CD4-positive, alpha-beta T cell treated with Interleukin-17A for 4 hours (primary cell): ENCODE data around the gene GOSR2.
A peak's percentile ranks its signal among the peaks of the same experiment; 100 is the strongest.

Experiments
- DNase-seq: peaks from one replicate; pipeline ENCODE4 v3.0.0-alpha.2; 2020; ENCODE audit warnings: mixed read lengths

GOSR2 gene

DNA sequence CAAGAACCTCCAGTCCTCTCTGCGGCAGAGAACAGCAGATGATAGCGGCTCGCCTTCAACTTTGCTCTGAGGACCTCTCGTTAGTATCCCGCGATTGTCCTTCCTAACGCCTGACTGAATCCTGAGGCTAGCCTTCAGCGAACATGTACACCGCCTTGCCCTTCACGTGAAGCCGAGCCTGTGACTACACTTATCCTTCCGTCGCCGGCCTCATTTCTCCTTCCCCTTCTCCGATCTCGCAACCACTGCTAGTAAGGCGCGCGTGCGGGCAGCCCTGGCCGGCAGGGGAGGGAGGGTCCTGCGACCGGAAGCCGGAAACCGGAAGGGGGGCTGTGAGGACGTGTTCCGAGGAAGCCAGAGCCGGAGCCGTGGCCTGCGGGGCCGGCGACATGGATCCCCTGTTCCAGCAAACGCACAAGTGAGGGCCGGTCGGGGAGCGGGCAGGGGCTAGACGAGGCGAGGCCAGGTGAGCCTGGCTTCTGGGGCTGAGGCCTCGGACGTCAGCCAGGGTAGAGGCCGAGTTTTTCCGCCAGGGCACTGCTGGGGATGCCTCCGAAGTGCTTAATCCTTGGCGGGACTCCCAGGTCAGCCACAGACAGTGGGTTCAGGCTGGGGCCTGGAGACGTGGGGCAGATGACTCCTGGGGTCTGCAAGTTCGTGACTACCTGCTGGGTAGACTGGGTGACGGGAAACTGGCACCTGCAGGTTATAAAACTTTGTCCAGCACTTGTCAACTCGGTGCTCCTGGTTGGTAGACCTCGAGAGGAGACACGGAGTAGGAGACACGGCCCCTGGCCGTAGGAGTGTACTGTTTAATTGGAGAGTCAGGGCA is at the start of gene GOSR2:
GOSR2 (plus strand) TSS at position 357 of the 832 bp plus-strand sequence; CDS start at position 390, 33 bp downstream.
- DNase-seq, result peak; percentile 91

DNA sequence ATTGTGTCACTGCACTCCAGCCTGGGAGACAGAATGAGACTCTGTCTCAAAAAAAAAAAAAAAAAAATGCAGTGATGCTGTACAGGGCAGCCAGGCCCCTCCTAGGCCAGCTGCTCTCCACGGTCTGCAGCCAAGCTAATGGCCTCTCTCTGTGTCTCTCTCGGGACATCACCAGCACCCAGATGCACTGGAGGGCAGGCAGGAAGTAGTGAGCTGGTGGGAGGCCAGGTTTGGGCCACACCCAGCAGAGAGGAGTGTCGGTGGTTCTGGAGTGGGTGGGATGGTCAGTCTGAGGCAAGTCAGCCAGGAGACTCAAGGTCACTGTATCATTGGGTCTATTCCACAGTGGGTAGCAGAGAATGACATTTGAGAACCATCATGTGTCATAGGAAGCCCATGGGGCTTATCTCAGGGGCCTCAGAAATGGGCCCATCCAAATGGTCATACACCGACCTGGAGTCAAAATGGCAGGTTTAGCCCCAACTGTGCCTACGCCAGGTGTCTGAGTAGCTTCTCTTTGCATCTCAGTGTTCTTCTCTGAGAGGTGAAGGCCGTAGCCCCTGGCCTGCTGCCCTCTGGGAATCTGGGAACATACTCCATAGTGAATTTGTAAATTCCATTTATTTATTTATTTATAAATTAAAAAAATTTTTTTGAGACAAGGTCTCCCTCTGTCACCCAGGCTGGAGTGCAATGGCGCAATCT is 48.9 kb upstream of the GOSR2 start:
- DNase-seq, result no peak

DNA sequence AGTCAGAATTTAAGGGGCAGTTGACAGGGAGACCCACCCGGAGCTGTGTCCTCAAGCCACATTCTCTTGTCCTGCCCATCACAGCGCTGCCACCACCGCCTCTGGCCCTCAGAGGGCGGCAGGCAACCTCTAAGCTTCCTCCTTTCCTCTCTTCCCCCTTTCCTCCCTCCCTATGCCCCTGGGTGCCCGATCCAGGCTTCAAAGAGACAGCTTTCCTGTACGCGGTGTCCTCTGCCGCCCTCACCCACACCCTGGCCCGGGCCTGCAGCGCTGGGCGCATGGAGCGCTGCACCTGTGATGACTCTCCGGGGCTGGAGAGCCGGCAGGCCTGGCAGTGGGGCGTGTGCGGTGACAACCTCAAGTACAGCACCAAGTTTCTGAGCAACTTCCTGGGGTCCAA is 48.1 kb upstream of the GOSR2 start:
- DNase-seq, result no peak

DNA sequence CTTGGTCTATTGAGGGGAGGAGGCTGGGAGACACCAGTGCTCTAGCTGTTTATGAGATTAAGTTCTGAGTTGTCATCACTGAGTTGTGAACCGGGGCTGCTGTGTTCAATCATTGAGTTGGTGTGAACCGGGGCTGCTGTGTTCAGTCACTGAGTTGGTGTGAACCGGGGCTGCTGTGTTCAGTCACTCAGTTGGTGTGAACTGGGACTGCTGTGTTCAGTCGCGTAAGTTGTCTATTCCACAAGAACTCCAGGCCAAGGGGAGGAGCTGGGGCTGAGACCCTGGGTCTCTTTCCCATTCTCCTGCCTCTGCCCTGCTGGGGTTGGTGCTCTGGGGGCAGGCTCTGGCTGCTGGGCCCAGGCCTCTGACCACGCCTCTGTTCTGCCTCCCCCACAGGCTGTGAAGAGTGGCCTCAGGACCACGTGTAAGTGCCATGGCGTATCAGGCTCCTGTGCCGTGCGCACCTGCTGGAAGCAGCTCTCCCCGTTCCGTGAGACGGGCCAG is 47.1 kb upstream of the GOSR2 start:
- DNase-seq, result no peak

DNA sequence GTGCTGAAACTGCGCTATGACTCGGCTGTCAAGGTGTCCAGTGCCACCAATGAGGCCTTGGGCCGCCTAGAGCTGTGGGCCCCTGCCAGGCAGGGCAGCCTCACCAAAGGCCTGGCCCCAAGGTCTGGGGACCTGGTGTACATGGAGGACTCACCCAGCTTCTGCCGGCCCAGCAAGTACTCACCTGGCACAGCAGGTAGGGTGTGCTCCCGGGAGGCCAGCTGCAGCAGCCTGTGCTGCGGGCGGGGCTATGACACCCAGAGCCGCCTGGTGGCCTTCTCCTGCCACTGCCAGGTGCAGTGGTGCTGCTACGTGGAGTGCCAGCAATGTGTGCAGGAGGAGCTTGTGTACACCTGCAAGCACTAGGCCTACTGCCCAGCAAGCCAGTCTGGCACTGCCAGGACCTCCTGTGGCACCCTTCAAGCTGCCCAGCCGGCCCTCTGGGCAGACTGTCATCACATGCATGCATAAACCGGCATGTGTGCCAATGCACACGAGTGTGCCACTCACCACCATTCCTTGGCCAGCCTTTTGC is 46.5 kb upstream of the GOSR2 start:
- no peak for DNase-seq

DNA sequence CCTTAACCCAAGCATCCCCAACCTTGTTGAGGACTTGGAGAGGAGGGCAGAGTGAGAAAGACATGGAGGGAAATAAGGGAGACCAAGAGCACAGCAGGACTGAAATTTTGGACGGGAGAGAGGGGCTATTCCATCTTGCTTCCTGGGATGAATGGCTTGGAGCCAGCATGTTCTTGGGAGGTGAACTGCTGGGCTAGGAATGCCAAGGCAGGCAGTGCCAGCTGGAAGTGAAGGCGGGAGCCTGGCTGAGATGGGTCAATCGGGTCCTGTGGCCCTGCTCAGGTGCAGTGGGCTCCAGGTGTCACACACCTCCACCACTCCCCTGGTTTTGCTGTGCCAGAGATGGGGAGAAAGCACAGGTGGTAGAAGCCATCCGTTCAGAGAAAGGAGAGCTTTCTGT is 46.0 kb upstream of the GOSR2 start:
- DNase-seq, result no peak

DNA sequence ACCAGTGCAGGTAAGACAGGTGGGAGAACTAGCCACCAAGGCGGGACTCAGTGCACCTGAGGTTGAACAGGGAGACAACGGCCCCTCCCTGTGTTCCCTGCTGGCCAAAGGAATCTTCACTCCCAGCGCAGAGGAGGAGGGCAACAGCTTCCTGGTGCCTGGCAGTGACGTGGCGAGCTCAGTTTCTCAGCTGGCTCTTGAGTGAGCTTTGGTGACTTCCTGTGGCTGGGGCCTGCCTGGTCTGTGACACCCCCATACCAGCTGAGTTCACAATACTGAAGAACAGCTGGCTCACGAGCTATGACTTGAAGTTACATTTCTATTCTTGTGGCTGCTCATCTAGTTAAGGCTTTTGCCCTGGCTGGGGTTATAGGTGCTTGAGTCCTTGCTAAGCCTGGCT is 45.5 kb upstream of the GOSR2 start:
- no peak for DNase-seq

DNA sequence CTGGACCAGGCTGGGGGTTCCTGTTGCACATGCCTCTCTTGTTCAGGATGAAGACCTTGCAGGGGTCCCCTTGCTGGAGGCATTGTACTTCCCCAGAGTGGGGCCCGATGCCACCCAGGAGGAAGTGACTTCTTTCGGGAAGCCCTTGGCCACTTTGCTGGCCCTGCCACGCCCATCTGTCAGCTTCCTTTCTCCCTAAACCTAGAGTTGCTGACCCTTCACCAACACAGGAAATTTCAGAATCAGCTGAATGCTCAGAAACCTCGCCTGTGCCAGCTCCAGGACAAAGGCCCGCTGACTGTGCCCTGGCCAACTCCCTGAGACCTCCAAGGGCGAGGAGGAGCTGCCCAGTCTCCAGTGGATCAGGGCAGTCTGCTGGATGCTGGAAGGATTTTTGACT is 44.9 kb upstream of the GOSR2 start:
- no peak for DNase-seq

DNA sequence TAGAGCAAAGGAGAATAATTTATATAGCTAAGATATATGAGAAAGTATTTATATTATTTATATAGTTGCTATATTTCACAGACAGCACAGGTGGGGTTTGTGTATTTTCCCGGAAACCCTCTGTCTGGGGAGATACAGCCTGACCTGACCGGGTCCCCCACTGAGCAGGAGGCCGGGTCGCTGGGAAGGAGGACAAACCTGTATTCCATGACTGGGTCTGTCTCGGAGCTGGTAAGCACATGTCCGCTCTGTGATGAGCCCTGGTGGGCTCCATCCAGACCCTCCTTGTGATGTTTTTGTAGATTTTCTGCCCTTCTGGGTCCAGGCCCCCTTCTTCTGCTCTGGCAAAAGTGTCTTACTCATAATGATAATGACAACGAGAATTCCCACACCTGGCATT is 43.9 kb upstream of the GOSR2 start:
- no peak for DNase-seq

DNA sequence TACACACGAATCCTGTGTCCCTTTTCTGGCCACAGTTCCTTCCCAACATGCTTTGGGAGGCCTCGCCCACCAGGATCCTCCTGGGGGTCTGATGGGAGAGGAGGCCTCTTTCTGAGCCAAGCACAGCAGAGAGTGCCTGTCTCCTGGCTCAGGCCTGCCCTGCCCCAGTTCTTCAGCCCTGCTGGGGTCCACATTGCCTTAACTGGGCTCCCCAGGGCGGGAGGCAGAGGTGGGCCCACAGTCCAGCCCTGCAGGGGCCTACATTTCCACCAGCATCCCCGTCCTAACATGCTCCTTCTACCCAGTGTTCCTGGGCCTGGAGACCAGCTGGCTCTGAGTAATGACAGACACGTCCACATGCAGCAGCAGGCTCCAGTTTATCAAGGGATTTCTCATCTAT is 41.9 kb upstream of the GOSR2 start:
- DNase-seq, result no peak

DNA sequence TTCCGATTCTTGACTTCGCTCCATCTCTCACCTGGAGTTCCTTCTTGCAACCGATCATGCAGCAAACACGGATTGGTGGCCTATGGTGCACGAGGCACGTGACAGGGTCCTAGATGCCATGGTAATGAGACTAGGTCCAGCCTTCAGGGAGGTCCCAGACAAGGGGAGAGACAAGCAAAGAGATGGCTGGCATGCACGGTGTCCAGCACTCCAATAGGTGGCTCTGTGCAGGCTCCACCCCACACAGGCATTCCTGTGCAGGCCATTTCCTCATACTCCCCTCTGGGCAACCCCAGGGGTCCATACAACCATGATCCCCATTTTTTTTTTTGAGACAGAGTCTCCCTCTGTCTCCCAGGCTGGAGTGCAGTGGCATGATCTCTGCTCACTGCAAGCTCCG is 40.3 kb upstream of the GOSR2 start:
- no peak for DNase-seq

DNA sequence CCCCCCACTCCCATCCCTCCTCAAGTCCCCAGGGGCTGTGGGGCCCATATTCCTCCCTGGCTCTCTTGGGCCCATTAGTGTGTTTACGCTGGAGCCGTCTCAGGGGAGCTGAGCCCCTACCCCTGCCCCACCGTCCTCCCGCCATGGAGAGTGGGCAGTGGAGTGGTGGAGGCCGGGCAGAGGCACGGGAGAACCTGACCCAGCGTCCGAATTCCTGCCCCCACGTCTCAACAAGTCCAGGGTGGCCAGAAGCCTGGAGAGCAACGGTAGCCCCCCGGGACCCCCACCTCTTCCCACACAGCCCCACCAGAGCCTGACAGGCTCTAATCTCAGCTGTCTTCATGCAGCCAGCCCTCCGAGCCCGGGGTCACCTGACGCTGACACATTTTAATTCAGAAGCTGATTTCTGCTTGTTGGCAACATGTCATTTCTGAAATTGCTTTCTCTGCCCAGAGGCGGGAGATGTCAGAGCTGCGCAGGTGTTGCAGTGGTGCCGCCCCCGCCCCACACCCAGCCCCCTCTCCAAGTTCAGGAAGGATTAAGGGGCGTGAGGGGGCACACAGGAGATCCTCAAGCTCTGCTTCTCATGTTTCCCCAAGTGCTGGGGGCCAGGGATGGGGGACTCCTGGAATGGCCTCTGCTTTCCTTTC is 39.0 kb upstream of the GOSR2 start:
- no peak for DNase-seq

DNA sequence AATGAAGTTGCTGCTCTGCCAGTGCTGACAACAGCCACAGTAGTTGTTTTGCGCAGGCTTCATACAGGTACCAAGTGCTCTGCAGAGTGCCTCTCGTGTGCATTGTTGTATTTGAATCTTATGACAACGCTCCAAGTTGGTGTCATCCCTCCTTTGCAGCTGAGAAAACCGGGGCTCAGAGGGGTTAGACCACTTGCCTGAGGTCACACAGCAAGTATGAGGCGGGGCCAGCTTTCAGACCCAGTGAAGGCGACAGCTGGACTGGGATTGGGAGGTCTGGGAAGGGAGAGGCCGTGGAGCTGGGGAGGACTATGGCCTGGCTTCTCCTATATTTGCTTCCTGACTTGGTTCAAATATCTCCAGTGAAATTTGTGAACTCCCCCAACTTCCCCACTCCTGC is 38.4 kb upstream of the GOSR2 start:
- DNase-seq, result no peak

DNA sequence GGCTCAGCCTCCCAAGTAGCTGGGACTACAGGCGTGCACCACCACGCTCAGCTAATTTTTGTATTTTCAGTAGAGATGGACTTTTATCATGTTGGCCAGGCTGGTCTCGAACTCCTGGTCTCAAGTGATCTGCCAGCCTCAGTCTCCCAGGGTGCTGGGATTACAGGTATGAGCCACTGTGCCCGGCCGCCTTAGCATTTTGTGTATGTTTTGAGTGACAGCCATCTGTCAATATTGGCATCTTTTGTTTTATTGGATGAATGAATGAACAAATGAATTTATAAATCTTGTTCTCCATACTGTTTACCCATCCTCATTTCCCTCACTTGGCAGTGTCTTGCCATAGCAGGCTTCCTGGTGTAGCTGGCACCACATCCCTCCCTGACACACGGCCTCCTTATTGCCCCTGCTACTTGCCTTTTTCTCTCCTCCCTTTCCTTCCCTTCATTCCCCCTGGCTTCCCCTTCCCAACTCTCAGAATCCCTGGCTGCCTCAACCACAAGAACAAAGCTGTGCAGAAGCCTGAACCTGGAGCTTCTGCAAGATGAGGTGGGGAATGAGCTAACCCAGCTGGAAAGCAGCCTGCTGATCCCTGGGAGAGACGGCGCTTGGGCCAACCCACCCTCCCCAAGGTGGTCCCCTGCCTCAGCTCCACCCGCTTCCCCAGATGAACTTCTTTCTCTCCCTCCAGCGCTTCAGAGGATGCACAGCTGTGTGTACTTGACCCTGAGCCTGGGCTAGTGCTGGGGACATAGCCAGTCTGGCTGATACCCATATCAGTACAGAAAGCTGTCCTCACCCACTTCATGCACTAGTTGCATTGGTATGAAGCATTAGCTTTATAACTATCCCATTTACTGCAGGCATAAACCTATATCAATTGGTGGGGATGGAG is 37.3 kb upstream of the GOSR2 start:
- no peak for DNase-seq

DNA sequence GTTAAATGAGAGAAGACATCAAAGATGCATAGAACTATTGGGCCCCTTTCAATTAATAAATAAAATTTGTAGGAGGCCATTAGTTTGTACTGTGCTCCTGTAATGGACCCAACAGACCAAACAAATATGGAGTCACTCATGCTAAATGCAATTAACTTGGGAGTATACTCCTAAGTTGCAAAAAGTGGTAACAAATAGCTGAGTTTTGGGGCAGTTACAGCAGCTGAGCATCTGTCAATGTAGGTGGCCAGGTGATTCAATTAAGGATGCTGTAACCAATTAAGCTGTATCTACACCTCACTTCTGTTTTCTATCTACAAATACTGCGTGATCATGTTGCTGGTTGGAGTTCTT is 36.7 kb upstream of the GOSR2 start:
- DNase-seq, result no peak

DNA sequence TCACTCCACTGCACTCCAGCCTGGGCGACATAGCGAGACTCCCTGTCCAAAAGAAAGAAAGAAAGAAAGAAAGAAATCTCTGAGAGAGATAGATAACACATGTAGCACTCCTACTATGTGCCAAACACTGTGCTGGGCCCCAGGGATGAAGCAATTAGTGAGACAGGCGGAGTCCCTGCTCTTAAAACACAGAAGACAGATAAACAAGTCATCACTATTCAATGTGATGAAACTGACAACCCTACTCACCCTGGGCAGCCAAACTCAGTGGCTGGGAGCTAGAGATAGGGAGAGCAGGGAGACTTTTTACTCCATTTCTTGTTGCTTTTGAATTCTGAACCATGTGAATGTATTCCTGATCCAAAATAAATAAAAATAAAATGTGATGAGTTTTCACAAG is 35.2 kb upstream of the GOSR2 start:
- DNase-seq, result no peak

DNA sequence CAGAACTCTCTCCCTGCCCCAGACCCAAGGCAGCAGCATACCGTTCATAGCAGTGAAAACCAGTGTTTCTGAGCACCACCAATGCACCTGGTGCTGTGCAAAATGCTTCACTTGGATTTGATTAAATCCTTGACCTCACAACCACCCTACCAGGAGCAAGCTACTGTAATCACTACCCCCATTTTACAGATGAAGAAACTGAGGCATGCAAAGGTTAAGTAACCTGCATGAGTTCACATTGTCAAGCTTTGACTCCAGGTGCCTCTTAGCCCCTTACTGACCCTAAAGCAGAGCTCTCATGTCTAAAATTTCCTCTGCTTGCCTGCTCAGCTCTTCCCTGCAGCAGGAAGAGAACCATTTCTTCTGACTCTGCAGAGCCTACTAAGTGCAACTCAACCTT is 34.2 kb upstream of the GOSR2 start:
- DNase-seq, result no peak

DNA sequence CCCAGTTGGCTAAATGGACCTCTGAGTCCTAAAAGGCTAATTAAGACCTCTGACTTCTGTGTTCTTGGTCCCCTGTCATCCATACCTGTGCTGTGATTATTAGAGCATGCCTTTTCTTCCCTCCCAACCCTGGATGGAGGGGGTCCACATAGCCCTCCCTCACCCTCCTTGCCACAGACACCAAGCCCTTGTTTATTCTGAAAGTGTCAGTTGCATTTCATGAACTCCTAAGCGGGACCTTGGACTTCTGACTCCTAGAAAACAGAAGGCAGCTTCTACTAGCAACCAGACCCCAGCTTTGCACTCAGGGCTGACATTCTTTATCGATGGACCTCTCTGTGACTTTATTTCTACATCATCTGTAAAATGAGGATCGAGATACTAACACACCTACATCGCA is 33.4 kb upstream of the GOSR2 start:
- no peak for DNase-seq

DNA sequence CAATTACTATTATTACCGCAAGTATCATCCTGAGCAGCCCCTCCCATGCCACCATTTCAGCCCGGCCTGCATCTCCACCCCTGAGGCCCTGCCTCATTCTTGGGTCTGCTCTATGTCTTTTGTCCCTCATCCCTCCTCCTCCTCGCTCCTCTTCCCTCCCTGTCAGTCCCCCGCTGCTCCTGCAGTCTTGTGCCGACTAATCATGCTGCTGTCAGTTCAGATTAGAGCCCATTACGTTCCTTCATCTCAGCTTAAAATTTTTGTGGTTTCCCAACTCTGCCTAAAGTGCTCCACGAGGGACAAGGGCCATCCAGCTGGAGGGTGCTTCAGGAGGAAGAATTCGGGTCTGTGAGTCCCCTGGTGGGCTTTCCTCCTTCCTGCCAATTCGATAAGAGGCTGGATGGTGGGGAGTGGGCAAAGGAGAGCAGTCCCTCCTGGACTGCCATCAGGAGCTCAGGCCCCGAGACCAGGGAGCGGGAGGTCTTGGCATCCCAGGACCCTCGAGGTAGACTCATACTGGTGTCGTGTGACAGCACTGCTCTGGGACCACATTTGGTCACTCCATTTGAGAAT is 32.9 kb upstream of the GOSR2 start:
- no peak for DNase-seq

DNA sequence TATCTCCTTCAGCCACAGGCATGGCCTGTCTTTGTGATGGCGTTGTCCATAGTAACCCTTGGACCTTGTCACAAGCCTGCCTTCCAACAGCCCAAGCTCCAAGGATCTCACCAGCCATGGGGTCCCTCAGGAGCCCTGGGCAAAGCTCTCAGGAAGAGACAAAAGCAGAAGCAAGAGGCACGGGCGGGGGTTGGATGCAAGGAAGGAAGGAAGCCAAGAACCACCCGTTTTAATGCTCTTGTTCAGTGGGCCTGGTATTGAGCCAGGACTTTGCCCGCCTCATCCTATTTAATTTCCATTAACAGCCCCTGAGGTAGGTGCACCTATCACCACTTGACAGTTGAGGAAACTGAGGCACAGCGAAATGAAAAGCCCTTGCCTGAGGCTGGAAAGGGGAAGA is 32.3 kb upstream of the GOSR2 start:
- no peak for DNase-seq

DNA sequence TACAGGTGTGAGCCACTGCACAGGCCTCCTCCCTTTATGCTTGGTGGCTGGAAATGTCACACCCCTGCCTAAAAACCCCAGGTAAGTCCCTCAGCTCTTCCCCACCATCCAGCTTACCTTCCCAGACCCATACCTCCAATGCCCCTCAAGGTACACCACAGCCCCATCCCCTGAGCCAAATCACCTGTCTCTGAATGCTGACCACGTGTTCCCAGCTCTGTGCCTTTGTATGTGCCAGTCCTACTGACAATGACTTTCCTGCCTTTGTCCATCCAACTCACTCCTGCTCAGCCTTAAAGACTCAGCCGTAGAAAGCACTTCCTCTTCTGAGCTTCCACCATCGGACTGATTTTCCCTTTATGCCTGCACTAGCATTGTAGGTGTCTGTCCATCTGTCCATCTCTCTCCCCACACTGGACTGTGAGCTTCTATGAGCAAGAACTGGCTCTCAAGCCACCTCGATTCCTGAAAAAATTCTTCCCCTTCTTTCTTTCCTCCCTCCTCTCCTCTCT is 30.7 kb upstream of the GOSR2 start:
- no peak for DNase-seq

DNA sequence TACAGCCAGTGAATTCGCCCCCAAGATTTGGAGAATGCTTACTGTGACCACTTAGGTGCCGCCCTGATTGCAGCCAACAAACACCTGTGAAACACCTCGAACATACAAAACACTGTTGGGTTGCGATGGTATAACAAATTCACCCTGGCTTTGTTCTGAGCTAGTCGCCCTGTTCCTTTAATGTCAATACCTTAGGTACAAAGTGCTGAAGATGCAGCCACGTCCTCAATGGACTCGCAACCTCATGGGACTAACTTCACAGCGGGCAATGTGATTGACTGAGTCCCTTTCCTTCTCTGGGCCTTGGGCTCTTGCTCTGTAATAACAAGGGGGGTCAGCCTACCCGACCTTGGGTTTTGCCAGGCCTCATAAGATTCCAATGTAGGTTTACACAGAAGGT is 28.9 kb upstream of the GOSR2 start:
- no peak for DNase-seq
